Ovary (tissue), 9 donors: ENCODE data around the gene MXD3. TPM values are rescaled to one million over a fixed set of nuclear protein-coding genes. Genes with fewer than 3 reads are reported as not detected.
"Not testable (repeated sequence)": the region's sequence is repeated elsewhere in the genome, so short reads cannot be mapped to it uniquely, and the experiment has no call there.

Experiments used
- DNase-seq, 5 donors: peaks; one replicate each; pipeline ENCODE4 v3.0.0-alpha.2; 2019 to 2020
- H3K27ac ChIP-seq, 2 donors: fragments of 200-600 bp; one replicate each; pipeline versions ENCODE4 v1.5.1 to v1.8.0; 2019 to 2022
- H3K27me3 ChIP-seq: fragments of 200-600 bp; one replicate; pipeline ENCODE4 v1.8.0; 2022
- H3K36me3 ChIP-seq: fragments of 200-600 bp; sonication (generic); one replicate; pipeline ENCODE4 v1.5.1; 2019
- H3K4me1 ChIP-seq: one replicate; pipeline ENCODE4 v1.8.1; 2013; ENCODE audit warnings: mild to moderate bottlenecking, moderate library complexity; ENCODE audit not compliant: insufficient read depth
- H3K4me3 ChIP-seq: fragments of 200-600 bp; sonication (generic); one replicate; pipeline ENCODE4 v1.5.1; 2017
- H3K9me3 ChIP-seq, 2 donors: fragments of 200-600 bp in 1 of 2; sonication (generic) in 1 of 2; one replicate each; pipeline versions ENCODE4 v1.5.1 to v1.8.1; 2013 to 2019; ENCODE audit warnings: mild to moderate bottlenecking in 1 of 2, moderate library complexity in 1 of 2
- CTCF ChIP-seq, 3 donors: fragments of 450-650 bp in 2 of 3; fragments of 200-600 bp in 1 of 3; IDR thresholded peaks; one replicate each; pipeline versions ENCODE4 v1.5.1 to v1.8.0; 2016 to 2022; ENCODE audit warnings: antibody characterized with exemption in 3 of 3, mild to moderate bottlenecking in 1 of 3
- EP300 ChIP-seq: sonication (generic); formaldehyde crosslinking; IDR thresholded peaks from one replicate; pipeline ENCODE4 v1.6.1; 2017; ENCODE audit warnings: antibody characterized with exemption
- POLR2A ChIP-seq: fragments of 450-650 bp; IDR thresholded peaks from one replicate; pipeline ENCODE4 v1.6.1; 2017; ENCODE audit warnings: antibody characterized with exemption, mild to moderate bottlenecking, moderate library complexity
- WGBS, 3 donors: extraction: QIAGEN DNeasy Blood & Tissue Kit in 1 of 3; methylation state at CpG; one replicate each; pipeline versions ENCODE4 v1.1.5 to v1.1.7; 2013 to 2017; 5-methylcytosine and 5-hydroxymethylcytosine counted together
- intact Hi-C, 4 donors: fragments of 100-400 bp; cut with DNase I; formaldehyde crosslinking; loops; one replicate each; pipeline versions ENCODE4 v1.11.0 to v1.15.1; 2022 to 2023
- polyA plus RNA-seq, 2 donors: library from polyadenylated mRNA; stranded (reverse); fragments of 200-250 nt in 1 of 2; fragments of 350-450 nt in 1 of 2; fragmentation: Illumina TruSeq in 1 of 2; extraction: RNeasy Lipid Tissue Mini Kit (QIAGEN cat#74804) in 1 of 2; gene quantifications; one replicate each; pipeline ENCODE4 v1.2.3, GENCODE V29; 2013 to 2014
- total RNA-seq, 7 donors: library from RNA; depleted of rRNA in 2 of 7; stranded (reverse); fragments of >200 nt in 2 of 7; fragmentation: NEBNext Ultra II Directional in 3 of 7; extraction: Animal tissue kit (Norgen Biotek cat#: 25700) in 3 of 7; gene quantifications; one replicate each; pipeline versions ENCODE4 v1.1.0 to v1.2.4, GENCODE V29; 2016 to 2023
- donor health status: DM: no; HTN: no; CAD: no; lungs with moderate emphysema.
- donor health status: DM: no; HTN: no; CAD: no.
- donor health status: Bipolar disorder and iron deficiency.
- donor health status: DM: yes; HTN: yes; CAD: no.
- donor health status: DM: no; HTN: no; CAD: no.
- donor health status: DM: yes; HTN: yes; CAD: no.

MXD3 gene
- total and polyA plus RNA-seq, 9 donors = 0.30 to 9.8 (median 6.0) TPM

DNA sequence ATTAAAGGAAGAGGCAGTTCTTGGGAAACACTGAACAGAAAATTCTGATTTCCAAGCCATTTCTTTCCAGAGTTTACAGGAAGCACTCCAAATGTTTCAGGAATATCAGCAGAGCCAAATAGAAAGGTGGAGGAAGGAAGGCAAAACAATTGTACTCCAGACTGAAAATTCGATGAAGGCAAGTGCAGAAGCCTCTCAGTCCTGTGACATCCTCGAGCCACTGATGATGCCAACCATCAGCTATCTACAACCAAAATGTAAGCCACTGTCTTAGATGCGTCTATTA lies 37.6 kb upstream of the MXD3 start:
- H3K27me3 ChIP-seq = no peaks in the 10 kb centered on the region
- no peak for DNase-seq
- TF ChIP-seq CTCF (IDR thresholded peaks at IDR 0.05) (no peak), POLR2A (no peak), EP300 (no peak)
- peaks cover 14% of the 10 kb centered on the region for H3K4me1 ChIP-seq
- H3K4me3 ChIP-seq = no peak overlapping the region
- H3K27ac ChIP-seq = no peak overlapping the region
- WGBS, 3 donors = 60 to 69% (median 61%) methylated on average over 3 of the region's 3 CpGs
- no peaks in the 10 kb centered on the region for H3K9me3 ChIP-seq
- intact Hi-C loops = no loop called here
- H3K36me3 ChIP-seq = no peaks in the 10 kb centered on the region

- no peaks in the 10 kb centered on the region for H3K9me3 ChIP-seq
- WGBS, 3 donors = 75 to 82% (median 80%) methylated on average over 4 of the region's 4 CpGs
- H3K27ac ChIP-seq = no peak overlapping the region
- H3K4me3 ChIP-seq = no peak overlapping the region
- H3K36me3 ChIP-seq = no peaks in the 10 kb centered on the region
- TF ChIP-seq POLR2A = no peak
- no peak for TF ChIP-seq CTCF (IDR thresholded peaks at IDR 0.05)
- TF ChIP-seq EP300 = no peak
- intact Hi-C loops = no loop called here
- no peak for DNase-seq
- H3K27me3 ChIP-seq = no peaks in the 10 kb centered on the region
- H3K4me1 ChIP-seq = peaks cover 14% of the 10 kb centered on the region
Observed at GRCh38 chr5:177347699-177348098, 36.0 kb upstream of the MXD3 start.

GRCh38 chr5:177346820-177347219 lies 35.1 kb upstream of the MXD3 start:
- Histone ChIP-seq H3K4me1 (peaks cover 11% of the 10 kb centered on the region), H3K27me3 (no peaks in the 10 kb centered on the region), H3K4me3 (no peak overlapping the region), H3K36me3 (no peaks in the 10 kb centered on the region), H3K27ac (no peak overlapping the region), H3K9me3 (no peaks in the 10 kb centered on the region)
- 20 to 47% (median 21%) methylated on average over 4 of the region's 4 CpGs for WGBS, 3 donors
- intact Hi-C loops = no loop called here
- TF ChIP-seq CTCF (IDR thresholded peaks at IDR 0.05) (no peak), POLR2A (no peak), EP300 (no peak)
- peak in 1 of 5 donors; percentile 5 for DNase-seq

GRCh38 chr5:177344891-177345290 lies 33.2 kb upstream of the MXD3 start:
- Histone ChIP-seq H3K27ac (no peak overlapping the region), H3K4me1 (peaks cover 2% of the 10 kb centered on the region), H3K36me3 (no peaks in the 10 kb centered on the region), H3K27me3 (no peaks in the 10 kb centered on the region), H3K9me3 (no peaks in the 10 kb centered on the region), H3K4me3 (no peak overlapping the region)
- no peak for TF ChIP-seq POLR2A
- TF ChIP-seq CTCF (IDR thresholded peaks at IDR 0.05) = no peak
- TF ChIP-seq EP300 = no peak
- intact Hi-C loops = no loop called here
- WGBS, 3 donors = 92 to 97% (median 94%) methylated on average over 6 of the region's 6 CpGs
- no peak for DNase-seq

- Histone ChIP-seq H3K27ac (no peak overlapping the region), H3K36me3 (no peaks in the 10 kb centered on the region), H3K9me3 (no peaks in the 10 kb centered on the region), H3K4me3 (no peak overlapping the region), H3K27me3 (no peaks in the 10 kb centered on the region), H3K4me1 (peaks cover 2% of the 10 kb centered on the region)
- intact Hi-C loops = no loop called here
- no peak for TF ChIP-seq CTCF (IDR thresholded peaks at IDR 0.05)
- DNase-seq = no peak
- WGBS, 3 donors = 93 to 97% (median 94%) methylated on average over 6 of the region's 6 CpGs
Observed at GRCh38 chr5:177343777-177344176, 32.1 kb upstream of the MXD3 start.

DNA sequence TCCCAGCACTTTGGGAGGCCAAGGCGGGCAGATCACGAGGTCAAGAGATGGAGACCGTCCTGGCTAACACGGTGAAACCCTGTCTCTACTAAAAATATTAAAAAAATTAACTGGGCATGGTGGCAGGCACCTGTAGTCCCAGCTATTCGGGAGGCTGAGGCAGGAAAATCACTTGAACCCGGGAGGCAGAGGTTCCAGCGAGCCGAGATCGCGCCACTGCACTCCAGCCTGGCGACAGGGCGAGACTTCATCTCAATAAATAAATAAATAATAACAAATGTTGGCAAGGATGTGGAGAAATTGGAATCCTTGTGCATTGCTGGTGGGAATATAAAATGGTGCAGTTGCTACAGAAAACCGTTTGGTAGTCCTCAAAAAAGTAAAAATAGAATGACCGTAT lies 31.3 kb upstream of the MXD3 start:
- H3K27me3 ChIP-seq, intact Hi-C loops, H3K27ac ChIP-seq, H3K4me1 ChIP-seq, H3K36me3 ChIP-seq, H3K4me3 ChIP-seq, H3K9me3 ChIP-seq, DNase-seq: not testable (repeated sequence)
- WGBS, 3 donors = 92 to 96% (median 92%) methylated on average over 14 of the region's 14 CpGs
